Measurements from ENCODE around the gene ZNF333.
A peak's percentile ranks its signal among the peaks of the same experiment; 100 is the strongest.

ZNF333 gene

DNA sequence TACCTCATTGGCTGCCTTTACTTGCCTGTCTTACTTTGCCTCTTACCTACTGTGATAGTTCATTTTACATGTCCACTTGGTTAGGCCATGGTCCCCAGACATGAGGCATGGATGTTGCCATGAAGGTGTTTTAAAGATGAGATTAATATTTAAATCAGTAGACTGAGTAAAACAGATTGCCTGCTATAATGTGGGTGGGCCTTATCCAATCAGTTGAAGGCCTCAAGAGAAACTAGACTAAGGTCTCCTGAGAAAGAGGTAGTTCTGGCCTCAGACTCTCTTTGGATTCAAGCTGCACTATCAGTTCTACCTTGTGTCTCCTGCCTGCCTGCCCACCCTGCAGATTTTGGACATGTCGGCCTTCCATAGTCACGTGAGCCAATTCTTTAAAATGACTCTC, 41.3 kb upstream of the ZNF333 start:
- ChIA-PET CTCF (no interaction called here), POLR2A (no interaction called here)
- no peak overlapping the region for H3K4me3 ChIP-seq (ENCODE audit: low read depth, low read length)
- TF ChIP-seq ZNF10 (tag by site-specific recombination; IDR thresholded peaks at IDR 0.05): peak; percentile 96
- TF ChIP-seq TCF7L2 (IDR thresholded peaks at IDR 0.05; ENCODE audit: borderline replicate concordance, low read depth, low read length): no peak
- no peaks in the 10 kb centered on the region for H3K4me1 ChIP-seq (ENCODE audit: control insufficient read depth, insufficient read depth, low read length)
- no peaks in the 10 kb centered on the region for H3K36me3 ChIP-seq (ENCODE audit: control insufficient read depth in 2 of 2, insufficient read depth in 1 of 2, low read length in 2 of 2)
- no peak overlapping the region for H3K27ac ChIP-seq (ENCODE audit: extremely low read depth, low read depth, low read length)
- H3K9me3 ChIP-seq (ENCODE audit: control insufficient read depth, insufficient read depth, low read depth, low read length): no peaks in the 10 kb centered on the region

DNA sequence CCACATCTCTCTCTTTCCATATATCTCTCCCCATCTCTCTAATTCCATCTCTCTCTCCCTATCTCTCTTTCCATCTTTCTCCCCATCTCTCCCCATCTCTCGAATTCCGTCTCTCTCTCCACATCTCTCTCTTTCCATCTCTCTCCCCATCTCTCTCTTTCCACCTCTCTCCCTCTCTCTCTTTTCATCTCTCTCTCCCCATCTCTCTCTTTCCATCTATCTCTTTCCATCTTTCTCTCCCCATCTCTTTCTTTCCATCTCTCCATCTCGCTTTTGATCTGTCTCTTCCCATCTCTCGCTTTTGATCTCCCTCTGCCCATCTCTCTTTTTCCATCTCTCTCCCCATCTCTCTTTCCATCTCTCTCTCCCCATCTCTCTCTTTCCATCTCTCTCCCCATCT, 40.8 kb upstream of the ZNF333 start:
- TF ChIP-seq ZNF366 (tag by site-specific recombination; conservative IDR thresholded peaks at IDR 0.05) (peak; percentile 81), ZNF776 (tag by site-specific recombination; IDR thresholded peaks at IDR 0.05; ENCODE audit: borderline replicate concordance) (0 out of 2 replicates have a peak, but pooled peaks have one; percentile 36), ZNF792 (tag by site-specific recombination; IDR thresholded peaks at IDR 0.05) (no peak), ZNF311 (tag by site-specific recombination; IDR thresholded peaks at IDR 0.05; ENCODE audit: borderline replicate concordance) (no peak), ZNF596 (tag by site-specific recombination; IDR thresholded peaks at IDR 0.05) (peak; percentile 94)
- no peaks in the 10 kb centered on the region for H3K36me3 ChIP-seq (ENCODE audit: control insufficient read depth in 2 of 2, insufficient read depth in 1 of 2, low read length in 2 of 2)
- H3K27ac ChIP-seq (ENCODE audit: extremely low read depth, low read depth, low read length): no peak overlapping the region
- no peaks in the 10 kb centered on the region for H3K9me3 ChIP-seq (ENCODE audit: control insufficient read depth, insufficient read depth, low read depth, low read length)
- H3K4me3 ChIP-seq (ENCODE audit: low read depth, low read length): no peak overlapping the region
- POLR2A ChIA-PET: no interaction called here
- H3K4me1 ChIP-seq (ENCODE audit: control insufficient read depth, insufficient read depth, low read length): no peaks in the 10 kb centered on the region
- CTCF ChIA-PET: no interaction called here

DNA sequence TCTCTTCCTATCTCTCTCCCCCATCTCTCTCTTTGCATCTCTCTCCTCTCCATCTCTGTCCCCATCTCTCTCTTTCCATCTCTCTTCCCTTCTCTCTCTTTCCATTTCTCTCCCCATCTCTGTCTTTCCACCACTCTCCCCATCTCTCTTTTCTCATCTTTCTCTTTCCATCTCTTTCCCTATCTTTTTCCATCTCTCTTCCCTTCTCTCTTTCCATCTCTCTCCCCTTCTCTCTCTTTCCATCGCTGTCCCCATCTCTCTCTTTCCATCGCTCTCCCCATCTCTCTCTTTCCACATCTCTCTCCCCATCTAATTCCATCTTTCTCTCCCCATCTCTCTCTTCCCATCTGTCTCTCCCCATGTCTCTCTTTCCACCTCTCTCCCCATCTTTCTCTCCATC, 39.7 kb upstream of the ZNF333 start:
- no peak overlapping the region for H3K27ac ChIP-seq (ENCODE audit: extremely low read depth, low read depth, low read length)
- TF ChIP-seq TRIM28 (IDR thresholded peaks at IDR 0.05; ENCODE audit: borderline replicate concordance, low read length): no peak
- no peak for TF ChIP-seq ZSCAN16 (tag by site-specific recombination; IDR thresholded peaks at IDR 0.05)
- peak; percentile 59 for TF ChIP-seq PRDM1 (tag by site-specific recombination; IDR thresholded peaks at IDR 0.05)
- TF ChIP-seq ZSCAN30 (tag by site-specific recombination; IDR thresholded peaks at IDR 0.05): no peak
- TF ChIP-seq ZNF202 (tag by site-specific recombination; IDR thresholded peaks at IDR 0.05; ENCODE audit: borderline replicate concordance): no peak
- TF ChIP-seq ZNF366 (tag by site-specific recombination; conservative IDR thresholded peaks at IDR 0.05): peak; percentile 56; the same call in 1 of the 2 replicates
- no peak for TF ChIP-seq ZNF837 (tag by site-specific recombination; IDR thresholded peaks at IDR 0.05)
- TF ChIP-seq ZNF133 (tag by site-specific recombination; IDR thresholded peaks at IDR 0.05): no peak
- TF ChIP-seq, protein P1, sequence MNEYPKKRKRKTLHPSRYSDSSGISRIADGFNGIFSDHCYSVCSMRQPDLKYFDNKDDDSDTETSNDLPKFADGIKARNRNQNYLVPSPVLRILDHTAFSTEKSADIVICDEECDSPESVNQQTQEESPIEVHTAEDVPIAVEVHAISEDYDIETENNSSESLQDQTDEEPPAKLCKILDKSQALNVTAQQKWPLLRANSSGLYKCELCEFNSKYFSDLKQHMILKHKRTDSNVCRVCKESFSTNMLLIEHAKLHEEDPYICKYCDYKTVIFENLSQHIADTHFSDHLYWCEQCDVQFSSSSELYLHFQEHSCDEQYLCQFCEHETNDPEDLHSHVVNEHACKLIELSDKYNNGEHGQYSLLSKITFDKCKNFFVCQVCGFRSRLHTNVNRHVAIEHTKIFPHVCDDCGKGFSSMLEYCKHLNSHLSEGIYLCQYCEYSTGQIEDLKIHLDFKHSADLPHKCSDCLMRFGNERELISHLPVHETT (tag by site-specific recombination; IDR thresholded peaks at IDR 0.05): no peak
- TF ChIP-seq ZNF266 (tag by site-specific recombination; IDR thresholded peaks at IDR 0.05; ENCODE audit: low read depth): no peak
- TF ChIP-seq ZNF701 (tag by site-specific recombination; IDR thresholded peaks at IDR 0.05): 0 out of 2 replicates have a peak, but pooled peaks have one; percentile 10
- no peak for TF ChIP-seq ZXDB (tag by site-specific recombination; IDR thresholded peaks at IDR 0.05)
- no peak for TF ChIP-seq ZNF214 (tag by site-specific recombination; IDR thresholded peaks at IDR 0.05; ENCODE audit: borderline replicate concordance)
- peak; percentile 92 for TF ChIP-seq ZNF596 (tag by site-specific recombination; IDR thresholded peaks at IDR 0.05)
- no peak for TF ChIP-seq KLF10 (tag by site-specific recombination; IDR thresholded peaks at IDR 0.05)
- no peak for TF ChIP-seq ZFP3 (tag by site-specific recombination; IDR thresholded peaks at IDR 0.05; ENCODE audit: low read depth)
- no peak for TF ChIP-seq REPIN1 (tag by site-specific recombination; IDR thresholded peaks at IDR 0.05; ENCODE audit: low read depth)
- no peaks in the 10 kb centered on the region for H3K36me3 ChIP-seq (ENCODE audit: control insufficient read depth in 2 of 2, insufficient read depth in 1 of 2, low read length in 2 of 2)
- POLR2A ChIA-PET: no interaction called here
- H3K9me3 ChIP-seq (ENCODE audit: control insufficient read depth, insufficient read depth, low read depth, low read length): no peaks in the 10 kb centered on the region
- H3K4me3 ChIP-seq (ENCODE audit: low read depth, low read length): no peak overlapping the region
- CTCF ChIA-PET: no interaction called here
- no peaks in the 10 kb centered on the region for H3K4me1 ChIP-seq (ENCODE audit: control insufficient read depth, insufficient read depth, low read length)

All from HEK293 (cell line).